ENCODE data around the gene ZRANB1. TPM values are rescaled to one million over a fixed set of nuclear protein-coding genes. Genes with fewer than 3 reads are reported as not detected.

Gene ZRANB1
- total RNA-seq, 2 donors from 2014 or later: 17.9 to 28.7 TPM

- Histone ChIP-seq H3K27me3 (replicated peaks; ENCODE audit: insufficient read depth) (no peaks in the 10 kb centered on the region), H3K36me3 (no peaks in the 10 kb centered on the region), H3K4me1 (replicated peaks) (peaks cover 6% of the 10 kb centered on the region), H3K4me3 (peak overlapping the region; percentile 83 to 95), H3K9me3 (no peaks in the 10 kb centered on the region), H3K27ac (peak overlapping the region; percentile 98)
- TF ChIP-seq POLR2A (IDR thresholded peaks at IDR 0.05) (no peak), POLR2AphosphoS5 (IDR thresholded peaks at IDR 0.05) (no peak)
- TF ChIP-seq, protein P1, sequence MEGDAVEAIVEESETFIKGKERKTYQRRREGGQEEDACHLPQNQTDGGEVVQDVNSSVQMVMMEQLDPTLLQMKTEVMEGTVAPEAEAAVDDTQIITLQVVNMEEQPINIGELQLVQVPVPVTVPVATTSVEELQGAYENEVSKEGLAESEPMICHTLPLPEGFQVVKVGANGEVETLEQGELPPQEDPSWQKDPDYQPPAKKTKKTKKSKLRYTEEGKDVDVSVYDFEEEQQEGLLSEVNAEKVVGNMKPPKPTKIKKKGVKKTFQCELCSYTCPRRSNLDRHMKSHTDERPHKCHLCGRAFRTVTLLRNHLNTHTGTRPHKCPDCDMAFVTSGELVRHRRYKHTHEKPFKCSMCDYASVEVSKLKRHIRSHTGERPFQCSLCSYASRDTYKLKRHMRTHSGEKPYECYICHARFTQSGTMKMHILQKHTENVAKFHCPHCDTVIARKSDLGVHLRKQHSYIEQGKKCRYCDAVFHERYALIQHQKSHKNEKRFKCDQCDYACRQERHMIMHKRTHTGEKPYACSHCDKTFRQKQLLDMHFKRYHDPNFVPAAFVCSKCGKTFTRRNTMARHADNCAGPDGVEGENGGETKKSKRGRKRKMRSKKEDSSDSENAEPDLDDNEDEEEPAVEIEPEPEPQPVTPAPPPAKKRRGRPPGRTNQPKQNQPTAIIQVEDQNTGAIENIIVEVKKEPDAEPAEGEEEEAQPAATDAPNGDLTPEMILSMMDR (IDR thresholded peaks at IDR 0.05): no peak
- intact Hi-C loops (cut with DNase I): loop anchor here (5.0 to 10.0 kb wide), 2 partner anchors 146 to 239 kb away; no protein-coding TSS in a partner anchor
- WGBS: 2% methylated on average over 13 of the region's 13 CpGs
- DNase-seq (ENCODE audit: low spot score): no peak
These were observed 25.8 kb upstream of the ZRANB1 start for GRCh38 chr10:124916098-124916584.

DNA sequence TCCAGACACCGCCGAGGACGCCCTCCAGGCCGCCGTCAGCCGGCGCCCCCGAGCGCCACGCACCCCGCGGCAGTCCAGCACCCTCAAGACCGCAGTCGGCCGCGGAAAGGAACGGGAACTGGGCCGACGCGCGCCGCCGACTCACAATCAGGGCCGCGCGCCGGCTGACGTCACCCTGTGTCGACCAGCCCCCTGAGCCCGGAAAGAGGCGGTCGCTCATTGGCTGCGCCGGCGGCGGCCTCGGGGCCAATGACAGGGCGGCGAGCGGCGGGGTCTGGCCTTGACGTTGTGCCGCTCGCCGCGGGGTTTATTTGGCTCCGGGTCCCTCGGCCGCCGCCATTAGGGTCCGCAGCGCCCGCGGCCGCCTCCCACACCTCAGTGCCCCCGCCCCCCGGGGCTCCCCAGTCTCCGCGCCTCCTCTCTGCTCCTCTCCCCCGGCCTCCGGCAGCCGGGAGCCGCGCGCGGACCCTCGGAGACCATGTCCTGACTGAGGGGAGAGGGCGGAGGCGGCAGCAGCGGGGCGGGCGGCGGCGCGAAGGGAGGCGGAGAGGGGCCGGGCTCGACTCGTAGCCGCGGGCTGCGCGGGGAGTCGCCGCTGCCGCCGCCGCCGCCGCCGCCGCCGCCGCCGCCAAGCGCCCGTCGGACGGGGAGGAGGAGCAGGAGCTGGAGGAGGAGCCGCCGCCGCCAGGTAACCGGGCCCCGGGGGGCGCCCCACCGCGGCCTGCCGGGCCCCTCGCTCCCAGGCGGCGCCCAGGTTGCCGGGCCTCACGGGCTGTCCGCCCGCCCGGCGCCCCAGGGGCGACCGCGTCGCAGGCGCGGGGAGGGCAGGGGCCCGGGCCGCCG is 25.1 kb upstream of the ZRANB1 start:
- Histone ChIP-seq H3K9me3 (no peaks in the 10 kb centered on the region), H3K4me3 (peak overlapping the region; percentile 83 to 95), H3K27ac (peak overlapping the region; percentile 98), H3K27me3 (replicated peaks; ENCODE audit: insufficient read depth) (no peaks in the 10 kb centered on the region), H3K4me1 (replicated peaks) (peaks cover 6% of the 10 kb centered on the region), H3K36me3 (no peaks in the 10 kb centered on the region)
- under 1% methylated on average over 105 of the region's 126 CpGs for WGBS
- TF ChIP-seq POLR2AphosphoS5 (IDR thresholded peaks at IDR 0.05) (peak; percentile 92), POLR2A (IDR thresholded peaks at IDR 0.05) (peak; percentile 97)
- TF ChIP-seq, protein P1 (IDR thresholded peaks at IDR 0.05): peak in 2 of 4 experiments; percentile 8 to 29
- peak; percentile 98 for DNase-seq (ENCODE audit: low spot score)
- intact Hi-C loops (cut with DNase I): loop anchor here (5.0 to 10.0 kb wide), 2 partner anchors 145 to 238 kb away; no protein-coding TSS in a partner anchor

DNA sequence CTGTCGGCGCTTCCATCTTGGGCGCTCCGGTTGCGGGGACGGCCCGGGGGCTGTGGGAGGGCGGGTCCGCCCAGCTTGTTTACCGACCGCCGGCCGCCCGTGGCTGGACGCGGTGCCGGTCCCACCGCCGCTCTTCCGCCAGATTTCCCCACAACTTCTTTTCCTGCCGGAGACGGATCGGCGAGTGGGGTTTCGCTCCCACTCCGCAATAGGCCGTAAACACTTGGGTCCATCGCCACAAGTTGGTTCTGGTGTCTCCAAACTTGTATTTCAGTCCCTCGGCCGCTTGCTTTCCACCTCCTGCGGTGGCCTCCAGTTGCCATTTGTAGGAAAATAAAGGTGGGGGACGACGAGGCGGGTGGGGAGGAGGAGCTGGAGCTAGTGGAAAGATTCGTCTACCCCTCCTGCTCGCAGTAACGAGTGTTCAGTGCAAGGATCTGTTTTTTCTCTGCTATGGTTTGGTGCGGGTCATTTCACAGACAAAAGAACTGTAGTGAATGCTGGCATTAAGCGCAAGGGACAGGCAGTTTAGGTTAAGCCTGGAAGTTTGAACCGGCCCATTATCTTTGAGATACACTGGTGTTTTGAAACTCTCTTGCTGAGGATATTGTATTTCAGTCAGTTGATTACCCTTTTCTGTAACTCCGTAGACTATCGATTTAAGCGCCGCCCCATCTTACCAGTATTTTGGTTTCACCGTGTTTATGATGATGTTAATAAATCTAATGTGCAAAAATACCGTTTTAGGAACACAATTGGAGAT is 24.3 kb upstream of the ZRANB1 start:
- Histone ChIP-seq H3K27me3 (replicated peaks; ENCODE audit: insufficient read depth) (no peaks in the 10 kb centered on the region), H3K9me3 (no peaks in the 10 kb centered on the region), H3K4me1 (replicated peaks) (peaks cover 6% of the 10 kb centered on the region), H3K4me3 (peak overlapping the region; percentile 83 to 95), H3K36me3 (no peaks in the 10 kb centered on the region), H3K27ac (peak overlapping the region; percentile 98)
- peak; percentile 40 for DNase-seq (ENCODE audit: low spot score)
- peak; percentile 26 for TF ChIP-seq POLR2A (IDR thresholded peaks at IDR 0.05)
- TF ChIP-seq POLR2AphosphoS5 (IDR thresholded peaks at IDR 0.05): peak; percentile 32
- TF ChIP-seq, protein P1 (IDR thresholded peaks at IDR 0.05): no peak
- WGBS: under 1% methylated on average over 32 of the region's 46 CpGs
- intact Hi-C loops (cut with DNase I): loop anchor here (5.0 to 10.0 kb wide), 2 partner anchors 145 to 237 kb away; no protein-coding TSS in a partner anchor

DNA sequence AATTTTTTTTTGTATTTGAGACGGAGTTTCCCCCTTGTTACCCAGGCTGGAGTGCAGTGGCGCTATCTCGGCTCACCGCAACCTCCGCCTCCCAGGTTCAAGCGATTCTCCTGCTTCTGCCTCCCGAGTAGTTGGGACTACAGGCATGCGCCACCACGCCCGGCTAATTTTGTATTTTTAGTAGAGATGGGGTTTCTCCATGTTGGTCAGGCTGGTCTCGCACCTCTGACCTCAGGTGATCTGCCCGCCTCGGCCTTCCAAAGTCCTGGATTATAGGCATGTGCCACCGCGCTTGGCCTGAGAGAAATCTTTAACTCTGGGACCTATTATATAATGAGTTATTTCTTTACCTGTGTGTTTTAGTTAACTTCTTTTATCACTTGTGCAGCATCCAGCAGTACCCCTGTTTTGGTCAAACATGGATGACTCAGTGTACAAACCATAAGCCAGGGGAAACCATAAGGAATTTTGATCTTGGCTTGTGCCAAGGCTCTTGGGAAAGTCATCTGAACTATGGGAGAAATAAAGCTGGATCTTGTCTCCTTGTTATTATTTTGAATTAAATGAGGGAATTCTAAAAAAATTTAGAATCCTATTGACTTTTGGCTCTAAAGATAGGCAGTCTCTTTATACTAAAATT is 23.6 kb upstream of the ZRANB1 start:
- Histone ChIP-seq H3K4me3 (peak overlapping the region; percentile 83 to 95), H3K9me3 (no peaks in the 10 kb centered on the region), H3K4me1 (replicated peaks) (peaks cover 6% of the 10 kb centered on the region), H3K27ac (peak overlapping the region; percentile 98), H3K27me3 (replicated peaks; ENCODE audit: insufficient read depth) (no peaks in the 10 kb centered on the region), H3K36me3 (no peaks in the 10 kb centered on the region)
- WGBS: 37% methylated on average over 15 of the region's 15 CpGs
- peak; percentile 9 for DNase-seq (ENCODE audit: low spot score)
- intact Hi-C loops (cut with DNase I): loop anchor here (5.0 to 10.0 kb wide), 2 partner anchors 144 to 236 kb away; no protein-coding TSS in a partner anchor
- TF ChIP-seq, protein P1 (IDR thresholded peaks at IDR 0.05): no peak
- no peak for TF ChIP-seq POLR2A (IDR thresholded peaks at IDR 0.05)
- no peak for TF ChIP-seq POLR2AphosphoS5 (IDR thresholded peaks at IDR 0.05)

All from prostate gland (tissue), 2 donors.